ENCODE results near the gene XXYLT1.

GRCh38 chr3:195153130-195153529 is 117.8 kb downstream of the XXYLT1 start:
- TF ChIP-seq CTCF (conservative IDR thresholded peaks at IDR 0.05; ENCODE audit: low read depth, low read length) = no peak
- TF ChIP-seq EZH2 (IDR thresholded peaks at IDR 0.05; ENCODE audit: low read length, unreplicated experiment) = no peak
